Small intestine (tissue), 7 donors: ENCODE measurements around the gene EGFL7. TPM values are rescaled to one million over a fixed set of nuclear protein-coding genes. Genes with fewer than 3 reads are reported as not detected.
A peak's percentile ranks its signal among the peaks of the same experiment; 100 is the strongest.

Experiments
- DNase-seq, 2 donors: peaks; one replicate each; pipeline versions ENCODE4 v3.0.0 to v3.0.0-alpha.2; 2013
- FAIRE-seq: peaks from 2 replicates; lab custom pipeline; 2012; peaks lifted over from hg19 to GRCh38; lab: Jason Lieb, UNC
- H3K27ac ChIP-seq, 3 donors: one replicate each; pipeline ENCODE4 v1.5.1; 2013; ENCODE audit warnings: low read length in 2 of 3, mild to moderate bottlenecking in 2 of 3, control low read depth in 1 of 3, inconsistent platforms in 1 of 3, low read depth in 1 of 3, moderate library complexity in 1 of 3
- H3K27me3 ChIP-seq, 3 donors: one replicate each; pipeline ENCODE4 v1.6.1; 2013; ENCODE audit warnings: low read length in 3 of 3, inconsistent platforms in 1 of 3; ENCODE audit not compliant: control insufficient read depth in 3 of 3, insufficient read depth in 3 of 3
- H3K36me3 ChIP-seq, 3 donors: one replicate each; pipeline ENCODE4 v1.6.1; 2013; ENCODE audit warnings: low read length in 3 of 3, inconsistent platforms in 1 of 3, low read depth in 1 of 3, mild to moderate bottlenecking in 1 of 3, moderate library complexity in 1 of 3; ENCODE audit not compliant: control insufficient read depth in 3 of 3, insufficient read depth in 2 of 3
- H3K4me1 ChIP-seq, 3 donors: one replicate each; pipeline ENCODE4 v1.6.1; 2013; ENCODE audit warnings: low read length in 2 of 3, inconsistent platforms in 1 of 3, low read depth in 1 of 3, mild to moderate bottlenecking in 1 of 3, moderate library complexity in 1 of 3; ENCODE audit not compliant: control insufficient read depth in 3 of 3, insufficient read depth in 2 of 3
- H3K4me3 ChIP-seq, 3 donors: one replicate each; pipeline ENCODE4 v1.5.1; 2013; ENCODE audit warnings: low read length in 3 of 3, control low read depth in 1 of 3, inconsistent platforms in 1 of 3, low read depth in 1 of 3, mild to moderate bottlenecking in 1 of 3, moderate library complexity in 1 of 3
- H3K9me3 ChIP-seq, 2 donors: one replicate each; pipeline ENCODE4 v1.6.1; 2013; ENCODE audit warnings: low read depth in 1 of 2, low read length in 1 of 2; ENCODE audit not compliant: control insufficient read depth in 2 of 2, insufficient read depth in 1 of 2
- WGBS, 3 donors: extraction: QIAGEN DNeasy Blood & Tissue Kit; methylation state at CpG; one replicate each; pipeline ENCODE4 v1.1.7; 2013; 5-methylcytosine and 5-hydroxymethylcytosine counted together
- polyA plus RNA-seq, 4 donors: library from polyadenylated mRNA; stranded (reverse) in 3 of 4; unstranded in 1 of 4; fragments of 200-250 nt in 3 of 4; fragments of 120-200 nt in 1 of 4; gene quantifications; one replicate each; pipeline versions ENCODE4 v1.2.1 to v1.2.3, GENCODE V29; 2013
- donor health status: healthy with polysubstance abuse.
- donor health status: control.
- donor health status: control.
- donor health status: Bipolar disorder and iron deficiency.
- donor health status: healthy.

EGFL7 gene
- polyA plus RNA-seq, 4 donors = 15.4 to 114 (median 34.6) TPM

DNA sequence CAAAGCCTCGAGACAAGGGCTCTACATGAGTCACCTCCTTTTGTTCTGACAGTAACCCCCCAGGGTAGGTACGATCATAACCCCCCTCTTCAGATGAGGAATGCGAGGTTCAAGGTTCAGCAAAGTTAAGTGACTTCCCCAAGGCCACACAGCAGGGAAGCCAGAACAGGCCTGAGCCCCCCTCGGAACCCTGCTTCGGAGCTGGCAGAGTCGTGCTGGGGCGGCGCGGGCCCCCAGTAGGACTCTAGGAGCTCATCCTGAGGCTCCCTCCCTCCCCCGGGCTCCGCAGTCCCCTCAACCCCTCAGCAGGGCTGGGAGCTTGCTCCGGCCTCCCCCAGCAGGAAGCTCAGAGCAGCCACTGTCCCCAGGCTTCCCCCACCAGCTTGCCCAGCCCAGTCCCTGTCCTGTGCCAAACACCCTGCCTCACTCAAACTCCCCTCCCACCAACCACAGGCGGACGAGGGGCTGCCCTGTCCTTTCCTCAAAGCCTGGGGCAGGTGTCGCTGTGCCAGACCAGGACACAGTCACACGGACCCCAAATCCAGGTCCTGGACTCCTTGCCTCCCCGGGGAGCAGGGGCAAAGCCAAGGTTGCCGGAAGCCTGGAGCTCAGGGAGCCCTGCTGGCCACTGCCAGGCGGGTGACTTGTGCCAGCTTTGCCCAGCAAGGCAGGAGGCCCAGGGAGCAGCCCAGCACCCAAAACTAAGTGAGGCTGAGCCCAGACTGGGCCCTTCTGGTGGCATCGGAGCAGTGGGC, 19.4 kb downstream of the EGFL7 start:
- Histone ChIP-seq H3K27me3 (no peaks in the 10 kb centered on the region), H3K36me3 (peaks cover 0 to 83% (median 2%) of the 10 kb centered on the region in 3 donors), H3K4me3 (no peak overlapping the region), H3K4me1 (peaks cover 0 to 74% (median 0%) of the 10 kb centered on the region in 3 donors), H3K9me3 (no peaks in the 10 kb centered on the region), H3K27ac (peak overlapping the region in 1 of 3 donors; percentile 33)
- no peak for DNase-seq
- WGBS, 3 donors = 84 to 92% (median 90%) methylated on average over 13 to 20 of the region's 20 CpGs
- no peak for FAIRE-seq

DNA sequence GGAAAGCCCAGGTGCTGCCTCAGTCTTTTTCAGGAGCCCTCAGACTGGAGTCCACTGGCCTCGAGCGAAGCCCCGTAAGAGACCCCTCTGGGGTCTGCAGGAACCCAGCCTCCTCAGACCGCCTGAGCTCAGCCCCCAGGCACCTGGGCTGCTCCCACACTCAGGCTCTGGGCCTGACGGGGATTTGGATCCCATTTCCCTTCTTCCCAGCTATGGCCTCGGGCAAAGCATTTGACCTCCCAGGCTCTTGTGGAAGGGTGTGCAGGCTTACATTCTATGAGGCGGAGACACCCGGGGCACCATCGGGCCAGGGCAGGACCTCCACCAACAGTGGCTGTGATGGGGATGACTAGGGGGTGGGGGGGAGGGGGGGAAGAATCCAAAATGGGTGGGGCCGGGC, 20.0 kb downstream of the EGFL7 start:
- WGBS, 3 donors = 88 to 89% (median 88%) methylated on average over 9 to 10 of the region's 10 CpGs
- Histone ChIP-seq H3K9me3 (no peaks in the 10 kb centered on the region), H3K36me3 (peaks cover 0 to 77% (median 0%) of the 10 kb centered on the region in 3 donors), H3K4me3 (no peak overlapping the region), H3K27me3 (no peaks in the 10 kb centered on the region), H3K4me1 (peaks cover 0 to 71% (median under 1%) of the 10 kb centered on the region in 3 donors), H3K27ac (no peak overlapping the region)
- FAIRE-seq (no peak), DNase-seq (no peak)

DNA sequence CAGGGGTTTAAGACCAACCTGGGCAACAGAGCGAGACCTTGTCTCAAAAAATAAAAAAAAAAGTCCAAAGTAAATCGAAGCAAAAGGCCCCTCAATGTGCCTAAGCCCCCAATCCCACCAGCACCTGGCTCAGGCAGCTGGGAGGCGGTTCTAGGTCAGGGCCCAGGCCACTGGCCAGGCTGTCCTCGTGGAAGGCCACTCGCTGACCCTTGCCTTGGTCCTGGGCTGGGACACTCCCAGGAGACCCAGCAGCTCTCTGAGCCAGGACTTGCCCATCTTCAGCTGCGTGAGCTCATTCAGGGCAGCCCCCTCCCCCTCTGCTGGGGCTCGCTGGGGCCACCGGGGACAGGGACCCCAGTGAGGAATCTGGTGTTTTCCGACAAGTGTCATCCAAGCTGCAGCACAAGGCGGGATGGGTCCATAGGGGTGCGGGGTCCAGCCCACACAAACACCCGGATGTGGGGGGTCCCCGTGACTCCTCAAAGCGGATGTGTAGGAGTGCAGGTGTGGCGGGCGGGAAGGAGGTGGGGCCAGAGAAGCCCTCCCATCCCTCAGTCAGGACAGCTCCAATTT, 20.5 kb downstream of the EGFL7 start:
- 86 to 92% (median 91%) methylated on average over 15 to 16 of the region's 16 CpGs for WGBS, 3 donors
- Histone ChIP-seq H3K4me3 (no peak overlapping the region), H3K36me3 (peaks cover 0 to 72% (median 0%) of the 10 kb centered on the region in 3 donors), H3K27me3 (no peaks in the 10 kb centered on the region), H3K9me3 (no peaks in the 10 kb centered on the region), H3K4me1 (peaks cover 0 to 71% (median 2%) of the 10 kb centered on the region in 3 donors), H3K27ac (no peak overlapping the region)
- FAIRE-seq = no peak
- DNase-seq = no peak

DNA sequence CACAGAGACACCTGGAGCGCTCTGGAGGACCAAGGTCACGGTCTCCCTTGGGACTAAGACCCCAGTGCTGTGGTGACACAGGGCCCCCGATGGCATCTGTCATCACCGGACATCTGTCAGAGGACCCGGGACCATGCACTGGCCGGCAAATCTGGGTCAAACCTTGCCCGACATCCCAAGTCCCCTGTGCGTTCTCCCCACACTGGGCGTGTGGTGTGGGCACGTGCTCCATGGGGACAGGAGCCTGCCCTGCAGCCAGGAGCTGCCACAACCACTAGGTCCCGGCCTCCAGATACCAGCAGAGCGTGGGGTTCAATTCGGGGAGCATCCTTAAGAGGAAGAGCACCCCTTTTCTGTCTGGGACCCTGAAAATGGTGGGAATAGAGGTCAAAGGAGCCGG, 21.0 kb downstream of the EGFL7 start:
- Histone ChIP-seq H3K9me3 (no peaks in the 10 kb centered on the region), H3K27me3 (no peaks in the 10 kb centered on the region), H3K36me3 (peaks cover 0 to 67% (median 0%) of the 10 kb centered on the region in 3 donors), H3K4me3 (no peak overlapping the region), H3K27ac (no peak overlapping the region), H3K4me1 (peaks cover 0 to 66% (median 2%) of the 10 kb centered on the region in 3 donors)
- DNase-seq (no peak), FAIRE-seq (no peak)
- 89 to 94% (median 90%) methylated on average over 14 of the region's 14 CpGs for WGBS, 3 donors

DNA sequence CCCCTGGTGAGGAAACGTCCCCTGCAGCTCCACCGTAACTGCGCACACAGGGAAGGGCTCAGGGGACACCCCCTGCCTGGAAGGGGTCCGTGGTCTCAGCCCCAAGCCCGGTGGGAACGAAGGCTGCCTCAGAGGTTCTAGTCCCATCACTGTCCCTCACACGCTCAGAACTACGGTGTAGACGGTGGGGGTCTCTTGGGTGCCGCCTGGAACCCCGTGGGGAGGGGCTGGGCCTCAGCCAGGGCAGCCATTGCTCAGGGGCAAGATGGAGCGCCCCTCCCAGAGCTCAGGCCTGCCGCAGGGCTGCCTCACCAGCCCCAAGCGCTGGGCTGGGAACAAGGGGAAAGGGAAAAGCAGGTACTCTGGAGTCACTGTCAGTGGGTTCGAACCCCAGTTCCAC, 21.6 kb downstream of the EGFL7 start:
- no peak overlapping the region for H3K27ac ChIP-seq
- peaks cover 0 to 61% (median 0%) of the 10 kb centered on the region in 3 donors for H3K36me3 ChIP-seq
- WGBS, 3 donors = 86 to 89% (median 87%) methylated on average over 14 to 15 of the region's 15 CpGs
- H3K9me3 ChIP-seq = no peaks in the 10 kb centered on the region
- H3K4me1 ChIP-seq = peaks cover 0 to 61% (median 2%) of the 10 kb centered on the region in 3 donors
- peak overlapping the region in 2 of 3 donors; percentile 92 to 99 for H3K4me3 ChIP-seq
- FAIRE-seq (no peak), DNase-seq (no peak)
- no peaks in the 10 kb centered on the region for H3K27me3 ChIP-seq

DNA sequence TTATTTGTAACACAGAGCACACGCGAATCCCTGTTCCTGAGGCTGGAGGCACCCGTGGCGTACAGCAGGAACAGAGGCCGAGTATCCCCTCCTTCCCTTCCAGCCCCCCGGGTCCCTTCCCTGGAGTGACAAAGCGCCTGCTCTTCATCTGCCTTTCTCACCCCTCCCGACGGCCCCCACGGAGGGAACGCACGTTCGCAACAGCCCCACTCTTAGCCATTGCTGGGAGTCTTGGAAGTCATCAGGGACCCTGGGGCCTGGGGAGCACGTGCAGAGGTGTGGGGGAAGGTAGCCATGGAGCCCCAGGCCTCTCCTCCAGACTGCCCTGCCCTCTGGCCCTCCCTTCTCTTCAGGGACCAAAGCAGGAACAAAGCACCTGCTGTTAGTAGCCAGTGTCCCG, 22.1 kb downstream of the EGFL7 start:
- DNase-seq (no peak), FAIRE-seq (no peak)
- no peaks in the 10 kb centered on the region for H3K9me3 ChIP-seq
- 75 to 83% (median 81%) methylated on average over 15 of the region's 15 CpGs for WGBS, 3 donors
- H3K4me1 ChIP-seq = peaks cover 0 to 56% (median 2%) of the 10 kb centered on the region in 3 donors
- peaks cover 0 to 57% (median 0%) of the 10 kb centered on the region in 3 donors for H3K36me3 ChIP-seq
- peak overlapping the region in 2 of 3 donors; percentile 92 to 99 for H3K4me3 ChIP-seq
- H3K27me3 ChIP-seq = no peaks in the 10 kb centered on the region
- peak overlapping the region in 1 of 3 donors; percentile 16 for H3K27ac ChIP-seq

DNA sequence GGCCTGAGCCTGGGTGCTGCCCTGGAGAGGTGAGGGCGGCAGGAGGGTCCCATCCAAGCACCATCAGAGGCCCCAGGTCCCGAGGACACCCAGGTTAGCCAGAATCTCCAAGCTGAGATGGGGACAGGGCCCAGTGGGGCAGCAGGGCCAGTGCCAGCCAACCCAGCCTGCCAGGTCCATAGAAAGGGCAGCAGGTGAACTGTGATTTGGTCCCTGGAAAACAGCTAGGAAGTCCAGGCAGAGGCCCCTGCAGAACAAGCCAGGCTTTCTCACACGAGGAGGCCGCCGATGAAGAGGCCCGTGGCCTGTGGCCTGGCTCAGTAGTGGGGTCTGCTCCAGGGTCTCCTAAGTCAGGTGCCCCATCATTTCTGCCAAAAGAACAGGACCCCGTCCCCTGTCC, 22.5 kb downstream of the EGFL7 start:
- H3K27me3 ChIP-seq = no peaks in the 10 kb centered on the region
- H3K4me1 ChIP-seq = peaks cover 0 to 53% (median 2%) of the 10 kb centered on the region in 3 donors
- peak overlapping the region in 2 of 3 donors; percentile 92 to 99 for H3K4me3 ChIP-seq
- DNase-seq (no peak), FAIRE-seq (no peak)
- peaks cover 0 to 54% (median 0%) of the 10 kb centered on the region in 3 donors for H3K36me3 ChIP-seq
- H3K27ac ChIP-seq = peak overlapping the region in 2 of 3 donors; percentile 44 to 98
- 71 to 81% (median 73%) methylated on average over 7 of the region's 7 CpGs for WGBS, 3 donors
- H3K9me3 ChIP-seq = no peaks in the 10 kb centered on the region

DNA sequence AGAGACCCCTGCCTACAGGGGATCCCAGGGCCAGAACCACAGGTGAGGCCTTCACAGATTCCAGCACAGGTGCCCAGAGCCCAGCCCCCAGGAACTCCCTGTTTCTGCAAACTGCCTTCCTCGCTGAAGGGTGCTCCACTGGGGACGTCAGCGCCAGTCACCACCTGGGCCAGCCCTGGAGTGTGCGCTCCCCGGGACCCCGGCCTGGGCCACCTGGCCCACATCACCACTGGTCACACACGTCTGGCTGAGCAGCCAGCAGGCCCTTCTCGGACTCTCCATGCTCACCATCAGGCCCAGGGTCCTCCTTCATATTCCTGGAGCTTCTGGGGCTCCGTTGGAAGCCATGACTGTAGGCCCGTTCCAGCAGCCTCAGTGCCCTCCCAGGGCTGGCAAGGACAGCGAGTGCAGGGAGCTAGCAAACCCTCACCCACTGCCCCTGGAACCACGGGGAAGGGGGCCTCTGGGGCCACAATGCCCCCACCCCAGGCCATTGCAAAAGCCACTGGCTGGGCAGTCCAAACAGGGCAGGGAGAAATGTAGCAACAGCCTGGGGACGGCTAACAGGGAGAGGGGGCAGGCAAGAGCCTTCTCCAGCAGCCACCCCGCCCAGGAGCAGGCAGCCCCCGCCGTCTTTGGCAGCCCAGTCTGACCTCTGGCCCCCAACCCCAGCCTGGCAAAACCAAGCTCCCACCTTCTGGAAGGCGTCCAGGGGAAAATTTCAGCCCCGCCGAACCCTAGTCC, 23.2 kb downstream of the EGFL7 start:
- Histone ChIP-seq H3K36me3 (peaks cover 0 to 50% (median 0%) of the 10 kb centered on the region in 3 donors), H3K4me3 (peak overlapping the region; percentile 81 to 99 (median 92)), H3K4me1 (peaks cover 0 to 57% (median 2%) of the 10 kb centered on the region in 3 donors), H3K27ac (peak overlapping the region; percentile 90 to 98 (median 95)), H3K9me3 (no peaks in the 10 kb centered on the region), H3K27me3 (no peaks in the 10 kb centered on the region)
- WGBS, 3 donors = 30 to 41% (median 34%) methylated on average over 19 of the region's 19 CpGs
- FAIRE-seq (no peak), DNase-seq (no peak)
